BLaER1 treated with 17β-estradiol and CSF1 and Interleukin-3, amounts not matched to agents 10 nM and 100 nM (cell line): ENCODE data around the gene PPP3CA.

ENCODE experiments used
- H3K27ac ChIP-seq, 11 experiments: shearing (Covaris generic); formaldehyde crosslinking; 2 replicates each; pipeline ENCODE4 v1.8.1; 2022
- H3K27me3 ChIP-seq, 11 experiments: shearing (Covaris generic); formaldehyde crosslinking; 2 replicates each; pipeline ENCODE4 v1.8.1; 2022
- H3K36me3 ChIP-seq, 11 experiments: shearing (Covaris generic); formaldehyde crosslinking; 2 replicates each; pipeline ENCODE4 v1.8.1; 2022
- H3K4me1 ChIP-seq, 10 experiments: shearing (Covaris generic); formaldehyde crosslinking; 2 replicates each; pipeline ENCODE4 v1.8.1; 2022
- H3K4me2 ChIP-seq, 11 experiments: shearing (Covaris generic); formaldehyde crosslinking; 2 replicates each; pipeline ENCODE4 v1.8.1; 2022
- H3K4me3 ChIP-seq, 10 experiments: shearing (Covaris generic); formaldehyde crosslinking; 2 replicates each; pipeline ENCODE4 v1.8.1; 2022
- H3K9ac ChIP-seq, 11 experiments: shearing (Covaris generic); formaldehyde crosslinking; 2 replicates each; pipeline ENCODE4 v1.8.1; 2022
- H3K9me3 ChIP-seq, 11 experiments: shearing (Covaris generic); formaldehyde crosslinking; replicated peaks in 1 of 11; 2 replicates each; pipeline ENCODE4 v1.8.1; 2022
- H4K20me1 ChIP-seq, 11 experiments: shearing (Covaris generic); formaldehyde crosslinking; 2 replicates each; pipeline ENCODE4 v1.8.1; 2022
- Cebpa-rat ChIP-seq, 11 experiments: shearing (Covaris generic); IDR thresholded peaks; 2 replicates each; pipeline ENCODE4 v1.8.1; 2022

The PPP3CA gene

GRCh38 chr4:101218346-101218745 is 129.0 kb downstream of the PPP3CA start:
- Histone ChIP-seq H3K4me1 (peaks cover 0 to 10% (median 0%) of the 10 kb centered on the region in 10 experiments; a peak in 1 of 20 replicates), H3K27ac (no peak overlapping the region), H3K27me3 (no peaks in the 10 kb centered on the region), H3K4me2 (no peak overlapping the region), H4K20me1 (peaks cover 0 to 98% (median 51%) of the 10 kb centered on the region in 11 experiments; a peak in 20 of 22 replicates), H3K9ac (no peak overlapping the region), H3K4me3 (no peak overlapping the region), H3K9me3 (no peaks in the 10 kb centered on the region), H3K36me3 (no peaks in the 10 kb centered on the region)
- TF ChIP-seq Cebpa-rat (IDR thresholded peaks at IDR 0.05): no peak

GRCh38 chr4:101217353-101218031 is 129.8 kb downstream of the PPP3CA start:
- Histone ChIP-seq H3K9me3 (no peaks in the 10 kb centered on the region), H3K27me3 (no peaks in the 10 kb centered on the region), H3K4me3 (no peak overlapping the region), H3K4me1 (peaks cover 0 to 10% (median 0%) of the 10 kb centered on the region in 10 experiments; a peak in 1 of 20 replicates), H4K20me1 (peaks cover 0 to 98% (median 45%) of the 10 kb centered on the region in 11 experiments; a peak in 19 of 22 replicates), H3K36me3 (no peaks in the 10 kb centered on the region), H3K9ac (no peak overlapping the region), H3K27ac (no peak overlapping the region), H3K4me2 (no peak overlapping the region)
- TF ChIP-seq Cebpa-rat (IDR thresholded peaks at IDR 0.05): no peak

GRCh38 chr4:101211146-101211553 is 136.2 kb downstream of the PPP3CA start:
- TF ChIP-seq Cebpa-rat (IDR thresholded peaks at IDR 0.05): no peak
- peaks cover 0 to 8% (median 0%) of the 10 kb centered on the region in 10 experiments; a peak in 7 of 20 replicates for H3K4me1 ChIP-seq
- no peak overlapping the region for H3K9ac ChIP-seq
- H3K36me3 ChIP-seq: no peaks in the 10 kb centered on the region
- H3K4me3 ChIP-seq: no peak overlapping the region
- no peak overlapping the region for H3K27ac ChIP-seq
- no peaks in the 10 kb centered on the region for H3K9me3 ChIP-seq
- peaks cover 0 to 99% (median 26%) of the 10 kb centered on the region in 11 experiments; a peak in 16 of 22 replicates for H4K20me1 ChIP-seq
- H3K27me3 ChIP-seq: no peaks in the 10 kb centered on the region
- no peak overlapping the region for H3K4me2 ChIP-seq

GRCh38 chr4:101210331-101210730 is 137.0 kb downstream of the PPP3CA start:
- TF ChIP-seq Cebpa-rat (IDR thresholded peaks at IDR 0.05): no peak
- Histone ChIP-seq H3K4me3 (no peak overlapping the region), H3K4me2 (no peak overlapping the region), H3K9me3 (no peaks in the 10 kb centered on the region), H4K20me1 (peaks cover 0 to 99% (median 28%) of the 10 kb centered on the region in 11 experiments; a peak in 15 of 22 replicates), H3K4me1 (peaks cover 0 to 16% (median 6%) of the 10 kb centered on the region in 10 experiments; a peak in 13 of 20 replicates), H3K9ac (no peak overlapping the region), H3K27ac (no peak overlapping the region), H3K36me3 (no peaks in the 10 kb centered on the region), H3K27me3 (no peaks in the 10 kb centered on the region)

GRCh38 chr4:101208171-101208570 is 139.2 kb downstream of the PPP3CA start:
- H3K4me1 ChIP-seq: peaks cover 0 to 21% (median 7%) of the 10 kb centered on the region in 10 experiments; a peak in 13 of 20 replicates
- TF ChIP-seq Cebpa-rat (IDR thresholded peaks at IDR 0.05): no peak

GRCh38 chr4:101205916-101206315 is 141.4 kb downstream of the PPP3CA start:
- H4K20me1 ChIP-seq: peaks cover 0 to 88% (median 17%) of the 10 kb centered on the region in 11 experiments; a peak in 14 of 22 replicates
- H3K4me1 ChIP-seq: peaks cover 0 to 31% (median 13%) of the 10 kb centered on the region in 10 experiments; a peak in 15 of 20 replicates
- 0 out of 22 replicates have a peak, but pooled peaks cover 0 to 4% (median 0%) of the 10 kb centered on the region in 11 experiments for H3K9me3 ChIP-seq
- peak overlapping the region in 6 of 11 experiments; percentile 16 to 84 (median 53); a peak in 9 of 22 replicates for H3K4me2 ChIP-seq
- H3K9ac ChIP-seq: no peak overlapping the region
- no peaks in the 10 kb centered on the region for H3K36me3 ChIP-seq
- no peak overlapping the region for H3K4me3 ChIP-seq
- H3K27ac ChIP-seq: peak overlapping the region in 1 of 11 experiments; percentile 4; a peak in 1 of 22 replicates
- no peak for TF ChIP-seq Cebpa-rat (IDR thresholded peaks at IDR 0.05)
- no peaks in the 10 kb centered on the region for H3K27me3 ChIP-seq

More at GRCh38 chr4:101208171-101208570, 139.2 kb downstream of the PPP3CA start:
- Histone ChIP-seq H4K20me1 (peaks cover 0 to 97% (median 27%) of the 10 kb centered on the region in 11 experiments; a peak in 14 of 22 replicates), H3K9ac (no peak overlapping the region), H3K36me3 (no peaks in the 10 kb centered on the region), H3K4me3 (no peak overlapping the region), H3K27me3 (no peaks in the 10 kb centered on the region), H3K4me2 (no peak overlapping the region), H3K27ac (no peak overlapping the region), H3K9me3 (0 out of 22 replicates have a peak, but pooled peaks cover 0 to 4% (median 0%) of the 10 kb centered on the region in 11 experiments)

- Histone ChIP-seq H3K9ac (no peak overlapping the region), H3K27ac (peak overlapping the region in 2 of 11 experiments; percentile 23 to 69; a peak in 2 of 22 replicates)
These were observed 145.9 kb downstream of the PPP3CA start for GRCh38 chr4:101201421-101201820.

GRCh38 chr4:101200561-101200960 is 146.8 kb downstream of the PPP3CA start:
- Histone ChIP-seq H3K4me2 (peak overlapping the region in 9 of 11 experiments; percentile 54 to 78 (median 75); a peak in 17 of 22 replicates), H4K20me1 (peaks cover 0 to 84% (median 37%) of the 10 kb centered on the region in 11 experiments; a peak in 16 of 22 replicates), H3K27me3 (no peaks in the 10 kb centered on the region), H3K4me1 (peaks cover 36 to 50% (median 41%) of the 10 kb centered on the region in 10 experiments), H3K27ac (peak overlapping the region in 7 of 11 experiments; percentile 1 to 69 (median 45); a peak in 8 of 22 replicates), H3K4me3 (no peak overlapping the region), H3K36me3 (peaks cover 0 to 19% (median 10%) of the 10 kb centered on the region in 11 experiments; a peak in 15 of 22 replicates), H3K9ac (no peak overlapping the region), H3K9me3 (0 out of 22 replicates have a peak, but pooled peaks cover 0 to 4% (median 0%) of the 10 kb centered on the region in 11 experiments)
- TF ChIP-seq Cebpa-rat (IDR thresholded peaks at IDR 0.05): peak in 2 of 11 experiments; percentile 33 to 55; a peak in 2 of 22 replicates

More at GRCh38 chr4:101201421-101201820, 145.9 kb downstream of the PPP3CA start:
- Histone ChIP-seq H3K36me3 (peaks cover 0 to 11% (median under 1%) of the 10 kb centered on the region in 11 experiments; a peak in 5 of 22 replicates), H3K4me3 (no peak overlapping the region), H3K27me3 (no peaks in the 10 kb centered on the region), H4K20me1 (peaks cover 0 to 85% (median 44%) of the 10 kb centered on the region in 11 experiments; a peak in 17 of 22 replicates), H3K4me2 (peak overlapping the region in 5 of 11 experiments; percentile 17 to 77 (median 39); a peak in 7 of 22 replicates), H3K4me1 (peaks cover 36 to 58% (median 46%) of the 10 kb centered on the region in 10 experiments), H3K9me3 (0 out of 22 replicates have a peak, but pooled peaks cover 0 to 4% (median 0%) of the 10 kb centered on the region in 11 experiments)
- TF ChIP-seq Cebpa-rat (IDR thresholded peaks at IDR 0.05): no peak
